Memory B cell (primary cell): Measurements from ENCODE around the gene EYS.

ENCODE experiments used
- ATAC-seq: fragments of 150-1000 bp; cut with Tn5 transposase; 2 replicates; pipeline ENCODE4 v1.10.0; 2021; ENCODE audit warnings: low read depth, mild to moderate bottlenecking, moderate library complexity
- DNase-seq, 2 donors: peaks; one replicate each; pipeline ENCODE4 v3.0.0; 2022; ENCODE audit warnings: low spot score in 2 of 2
- H3K27ac Mint-ChIP-seq: one replicate; pipeline ENCODE4 v1.8.0; 2022; ENCODE audit warnings: mild to moderate bottlenecking, moderate library complexity, mixed read lengths
- H3K27me3 Mint-ChIP-seq: one replicate; pipeline ENCODE4 v1.8.0; 2022; ENCODE audit warnings: mixed read lengths
- H3K36me3 Mint-ChIP-seq: one replicate; pipeline ENCODE4 v1.8.0; 2022; ENCODE audit warnings: mild to moderate bottlenecking, mixed read lengths
- H3K4me1 Mint-ChIP-seq: one replicate; pipeline ENCODE4 v1.8.0; 2022; ENCODE audit warnings: mixed read lengths
- H3K4me3 Mint-ChIP-seq: one replicate; pipeline ENCODE4 v1.8.0; 2022; ENCODE audit warnings: mild to moderate bottlenecking, moderate library complexity, mixed read lengths
- H3K9me3 Mint-ChIP-seq: one replicate; pipeline ENCODE4 v1.8.0; 2022; ENCODE audit warnings: mixed read lengths

Gene EYS

GRCh38 chr6:64290867-64291266 lies 1416.2 kb downstream of the EYS start:
- Mint-ChIP-seq H3K27me3 (no peaks in the 10 kb centered on the region), H3K9me3 (peaks cover 1% of the 10 kb centered on the region), H3K27ac (no peak overlapping the region), H3K4me1 (no peaks in the 10 kb centered on the region), H3K4me3 (no peak overlapping the region), H3K36me3 (no peaks in the 10 kb centered on the region)
- ATAC-seq (no peak), DNase-seq (no peak)

- Mint-ChIP-seq H3K4me3 (no peak overlapping the region), H3K27me3 (no peaks in the 10 kb centered on the region), H3K9me3 (peaks cover 4% of the 10 kb centered on the region), H3K27ac (no peak overlapping the region), H3K36me3 (no peaks in the 10 kb centered on the region), H3K4me1 (no peaks in the 10 kb centered on the region)
- DNase-seq (no peak), ATAC-seq (no peak)
Measured at GRCh38 chr6:64289931-64290330, 1417.1 kb downstream of the EYS start.

- H3K4me1 Mint-ChIP-seq: no peaks in the 10 kb centered on the region
- ATAC-seq (no peak), DNase-seq (no peak)
- H3K9me3 Mint-ChIP-seq: peaks cover 4% of the 10 kb centered on the region
- no peak overlapping the region for H3K4me3 Mint-ChIP-seq
- H3K36me3 Mint-ChIP-seq: no peaks in the 10 kb centered on the region
- no peak overlapping the region for H3K27ac Mint-ChIP-seq
- H3K27me3 Mint-ChIP-seq: no peaks in the 10 kb centered on the region
Measured at GRCh38 chr6:64288351-64288750, 1418.7 kb downstream of the EYS start.

- ATAC-seq (no peak), DNase-seq (no peak)
- Mint-ChIP-seq H3K4me1 (no peaks in the 10 kb centered on the region), H3K4me3 (no peak overlapping the region), H3K27ac (no peak overlapping the region), H3K27me3 (no peaks in the 10 kb centered on the region), H3K9me3 (peaks cover 3% of the 10 kb centered on the region), H3K36me3 (no peaks in the 10 kb centered on the region)
Measured at GRCh38 chr6:64281167-64281566, 1425.9 kb downstream of the EYS start.

- Mint-ChIP-seq H3K9me3 (peaks cover 3% of the 10 kb centered on the region), H3K4me3 (no peak overlapping the region), H3K27ac (no peak overlapping the region), H3K27me3 (no peaks in the 10 kb centered on the region), H3K36me3 (no peaks in the 10 kb centered on the region), H3K4me1 (no peaks in the 10 kb centered on the region)
- no peak for DNase-seq
- ATAC-seq: no peak
Measured at GRCh38 chr6:64280569-64280968, 1426.5 kb downstream of the EYS start.

GRCh38 chr6:64270083-64270482 lies 1436.9 kb downstream of the EYS start:
- ATAC-seq: no peak
- H3K27ac Mint-ChIP-seq: no peak overlapping the region
- no peak for DNase-seq
- H3K4me1 Mint-ChIP-seq: no peaks in the 10 kb centered on the region
- H3K4me3 Mint-ChIP-seq: no peak overlapping the region
- no peaks in the 10 kb centered on the region for H3K27me3 Mint-ChIP-seq
- no peaks in the 10 kb centered on the region for H3K36me3 Mint-ChIP-seq
- peaks cover 1% of the 10 kb centered on the region for H3K9me3 Mint-ChIP-seq

- Mint-ChIP-seq H3K4me3 (no peak overlapping the region), H3K36me3 (no peaks in the 10 kb centered on the region), H3K4me1 (no peaks in the 10 kb centered on the region), H3K9me3 (no peaks in the 10 kb centered on the region), H3K27me3 (no peaks in the 10 kb centered on the region), H3K27ac (no peak overlapping the region)
- DNase-seq (no peak), ATAC-seq (no peak)
Measured at GRCh38 chr6:64266351-64266821, 1440.6 kb downstream of the EYS start.

- DNase-seq (no peak), ATAC-seq (no peak)
- H3K4me1 Mint-ChIP-seq: no peaks in the 10 kb centered on the region
- H3K4me3 Mint-ChIP-seq: no peak overlapping the region
- H3K9me3 Mint-ChIP-seq: peaks cover 1% of the 10 kb centered on the region
- no peaks in the 10 kb centered on the region for H3K36me3 Mint-ChIP-seq
- H3K27me3 Mint-ChIP-seq: no peaks in the 10 kb centered on the region
- no peak overlapping the region for H3K27ac Mint-ChIP-seq
Measured at GRCh38 chr6:64263778-64264177, 1443.2 kb downstream of the EYS start.

GRCh38 chr6:64259372-64259771 lies 1447.7 kb downstream of the EYS start:
- H3K4me1 Mint-ChIP-seq: no peaks in the 10 kb centered on the region
- no peak overlapping the region for H3K27ac Mint-ChIP-seq
- no peak for DNase-seq
- H3K4me3 Mint-ChIP-seq: no peak overlapping the region
- H3K9me3 Mint-ChIP-seq: peaks cover 7% of the 10 kb centered on the region
- no peaks in the 10 kb centered on the region for H3K36me3 Mint-ChIP-seq
- ATAC-seq: no peak
- H3K27me3 Mint-ChIP-seq: no peaks in the 10 kb centered on the region

GRCh38 chr6:64258752-64259151 lies 1448.3 kb downstream of the EYS start:
- Mint-ChIP-seq H3K4me3 (no peak overlapping the region), H3K9me3 (peaks cover 7% of the 10 kb centered on the region), H3K4me1 (no peaks in the 10 kb centered on the region), H3K36me3 (no peaks in the 10 kb centered on the region), H3K27ac (no peak overlapping the region), H3K27me3 (no peaks in the 10 kb centered on the region)
- ATAC-seq: no peak
- DNase-seq: no peak

GRCh38 chr6:64258302-64258701 lies 1448.7 kb downstream of the EYS start:
- peaks cover 7% of the 10 kb centered on the region for H3K9me3 Mint-ChIP-seq
- no peaks in the 10 kb centered on the region for H3K36me3 Mint-ChIP-seq
- H3K27ac Mint-ChIP-seq: no peak overlapping the region
- no peak for DNase-seq
- H3K27me3 Mint-ChIP-seq: no peaks in the 10 kb centered on the region
- H3K4me3 Mint-ChIP-seq: no peak overlapping the region
- no peak for ATAC-seq
- H3K4me1 Mint-ChIP-seq: no peaks in the 10 kb centered on the region

GRCh38 chr6:64257586-64257985 lies 1449.4 kb downstream of the EYS start:
- no peaks in the 10 kb centered on the region for H3K4me1 Mint-ChIP-seq
- no peaks in the 10 kb centered on the region for H3K36me3 Mint-ChIP-seq
- H3K27ac Mint-ChIP-seq: no peak overlapping the region
- H3K9me3 Mint-ChIP-seq: peaks cover 7% of the 10 kb centered on the region
- H3K27me3 Mint-ChIP-seq: no peaks in the 10 kb centered on the region
- H3K4me3 Mint-ChIP-seq: no peak overlapping the region
- no peak for DNase-seq
- no peak for ATAC-seq

GRCh38 chr6:64256483-64256882 lies 1450.5 kb downstream of the EYS start:
- Mint-ChIP-seq H3K27me3 (no peaks in the 10 kb centered on the region), H3K27ac (no peak overlapping the region), H3K4me3 (no peak overlapping the region), H3K36me3 (no peaks in the 10 kb centered on the region), H3K9me3 (peaks cover 7% of the 10 kb centered on the region), H3K4me1 (no peaks in the 10 kb centered on the region)
- DNase-seq (no peak), ATAC-seq (no peak)

GRCh38 chr6:64255000-64255399 lies 1452.0 kb downstream of the EYS start:
- Mint-ChIP-seq H3K4me1 (no peaks in the 10 kb centered on the region), H3K27ac (no peak overlapping the region), H3K27me3 (no peaks in the 10 kb centered on the region), H3K9me3 (peaks cover 9% of the 10 kb centered on the region), H3K36me3 (no peaks in the 10 kb centered on the region), H3K4me3 (no peak overlapping the region)
- no peak for DNase-seq
- no peak for ATAC-seq

GRCh38 chr6:64254558-64254957 lies 1452.5 kb downstream of the EYS start:
- Mint-ChIP-seq H3K27me3 (no peaks in the 10 kb centered on the region), H3K4me1 (no peaks in the 10 kb centered on the region), H3K4me3 (no peak overlapping the region), H3K9me3 (peaks cover 9% of the 10 kb centered on the region), H3K27ac (no peak overlapping the region), H3K36me3 (no peaks in the 10 kb centered on the region)
- DNase-seq (no peak), ATAC-seq (no peak)
